GM23338 (cell line): ENCODE data around the gene PLD2. TPM values are rescaled to one million over a fixed set of nuclear protein-coding genes. Genes with fewer than 3 reads are reported as not detected.

Experiments used
- ATAC-seq: fragments of 200-7000 bp; cut with Tn5 transposase; 3 replicates; pipeline ENCODE4 v1.9.1; 2020
- DNase-seq: peaks from one replicate; pipeline ENCODE4 v3.0.0-alpha.2; 2015; ENCODE audit warnings: low spot score
- H2AFZ ChIP-seq: fragments of 200-600 bp; sonication (generic); 2 replicates; pipeline ENCODE4 v1.8.0; 2016; ENCODE audit warnings: antibody characterized with exemption, mild to moderate bottlenecking, moderate library complexity
- H3F3A ChIP-seq: fragments of 200-600 bp; sonication (generic); replicated peaks from 2 replicates; pipeline ENCODE4 v1.8.0; 2017; ENCODE audit warnings: antibody characterized with exemption, mixed run types, low read depth
- H3K27ac ChIP-seq: fragments of 200-600 bp; sonication (generic); 2 replicates; pipeline ENCODE4 v1.6.1; 2016; ENCODE audit warnings: low read depth
- H3K27me3 ChIP-seq: fragments of 200-600 bp; sonication (generic); 2 replicates; pipeline ENCODE4 v1.8.0; 2016; ENCODE audit warnings: mild to moderate bottlenecking, mixed run types, moderate library complexity; ENCODE audit not compliant: insufficient read depth
- H3K36me3 ChIP-seq: fragments of 200-600 bp; sonication (generic); 2 replicates; pipeline ENCODE4 v1.8.0; 2016; ENCODE audit warnings: mild to moderate bottlenecking; ENCODE audit not compliant: insufficient read depth
- H3K4me1 ChIP-seq: fragments of 200-600 bp; sonication (generic); 2 replicates; pipeline ENCODE4 v1.8.0; 2016; ENCODE audit warnings: mild to moderate bottlenecking, moderate library complexity; ENCODE audit not compliant: insufficient read depth
- H3K4me2 ChIP-seq: fragments of 200-600 bp; sonication (generic); 2 replicates; pipeline ENCODE4 v1.7.1; 2017; ENCODE audit warnings: mixed run types
- H3K4me3 ChIP-seq: fragments of 200-600 bp; sonication (generic); 2 replicates; pipeline ENCODE4 v1.6.1; 2016; ENCODE audit warnings: mixed run types
- H3K79me2 ChIP-seq: fragments of 200-600 bp; sonication (generic); replicated peaks from 2 replicates; pipeline ENCODE4 v1.8.0; 2017; ENCODE audit warnings: mild to moderate bottlenecking; ENCODE audit not compliant: insufficient read depth
- H3K9me2 ChIP-seq: fragments of 200-600 bp; sonication (generic); 2 replicates; pipeline ENCODE4 v1.8.0; 2017; ENCODE audit not compliant: insufficient read depth
- H4K20me1 ChIP-seq: fragments of 200-600 bp; sonication (generic); replicated peaks from 2 replicates; pipeline ENCODE4 v1.8.0; 2017; ENCODE audit warnings: mild to moderate bottlenecking; ENCODE audit not compliant: insufficient read depth
- H3K27ac Mint-ChIP-seq: 2 replicates; pipeline ENCODE4 v1.8.0; 2020; ENCODE audit warnings: inconsistent platforms, mild to moderate bottlenecking, moderate library complexity, mixed read lengths
- H3K27me3 Mint-ChIP-seq: 3 replicates; pipeline ENCODE4 v1.8.0; 2022; ENCODE audit warnings: low read depth, mild to moderate bottlenecking, moderate library complexity, mixed read lengths, inconsistent platforms; ENCODE audit not compliant: insufficient read depth, poor library complexity
- H3K36me3 Mint-ChIP-seq: 3 replicates; pipeline ENCODE4 v1.8.0; 2021; ENCODE audit warnings: low read depth, mild to moderate bottlenecking, inconsistent platforms, moderate library complexity, mixed read lengths
- H3K4me1 Mint-ChIP-seq: 3 replicates; pipeline ENCODE4 v1.8.0; 2020; ENCODE audit warnings: mild to moderate bottlenecking, inconsistent platforms, mixed read lengths
- H3K4me3 Mint-ChIP-seq: 3 replicates; pipeline ENCODE4 v1.8.0; 2021; ENCODE audit warnings: moderate library complexity, mild to moderate bottlenecking, inconsistent platforms, mixed read lengths
- H3K9me3 Mint-ChIP-seq: 3 replicates; pipeline ENCODE4 v1.8.0; 2020; ENCODE audit warnings: moderate library complexity, mild to moderate bottlenecking, inconsistent platforms, mixed read lengths
- EZH2 ChIP-seq: fragments of 200-600 bp; sonication (generic); IDR thresholded peaks from one replicate; pipeline ENCODE4 v1.8.0; 2017; ENCODE audit warnings: antibody characterized with exemption, mild to moderate bottlenecking, low read depth; ENCODE audit not compliant: unreplicated experiment
- JUNB ChIP-seq: IDR thresholded peaks from one replicate; pipeline ENCODE4 v1.6.1; 2016; ENCODE audit warnings: antibody characterized with exemption; ENCODE audit not compliant: unreplicated experiment
- NANOG ChIP-seq: IDR thresholded peaks from 2 replicates; pipeline ENCODE4 v1.6.1; 2016; ENCODE audit warnings: antibody characterized with exemption, borderline replicate concordance
- POLR2AphosphoS5 ChIP-seq: IDR thresholded peaks from 2 replicates; pipeline ENCODE4 v1.6.1; 2016; ENCODE audit warnings: antibody characterized with exemption, low read depth
- STAT1 ChIP-seq: IDR thresholded peaks from one replicate; pipeline ENCODE4 v1.6.1; 2016; ENCODE audit warnings: antibody characterized with exemption; ENCODE audit not compliant: unreplicated experiment
- ZNF114 ChIP-seq: fragments of 250-450 bp; sonication (Bioruptor Pico); IDR thresholded peaks from 2 replicates; pipeline ENCODE4 v1.5.0; 2020; ENCODE audit warnings: mild to moderate bottlenecking, moderate library complexity
- ZNF331 ChIP-seq: fragments of 250-450 bp; sonication (Bioruptor Pico); IDR thresholded peaks from 2 replicates; pipeline ENCODE4 v1.5.0; 2020; ENCODE audit warnings: low read depth, mild to moderate bottlenecking, moderate library complexity
- polyA plus RNA-seq: library from polyadenylated mRNA; unstranded; fragments of >200 nt; fragmentation: Nextera tagmentation; extraction: Ambion mirVana; gene quantifications from 2 replicates; pipeline ENCODE4 v1.2.1, GENCODE V29; 2016
- total RNA-seq: library from RNA; depleted of rRNA; stranded (reverse); fragments of >200 nt; shearing (Covaris generic); gene quantifications from 2 replicates; pipeline ENCODE4 v1.2.3, GENCODE V29; 2014
- TF ChIP-seq, protein P1 (sequence below), 2 experiments: fragments of 200-600 bp in 1 of 2; sonication (generic) in 1 of 2; conservative IDR thresholded peaks; 2 replicates each; pipeline versions ENCODE4 v1.5.1 to v1.6.1; 2016 to 2017; ENCODE audit warnings: antibody characterized with exemption in 2 of 2, low read depth in 2 of 2, mild to moderate bottlenecking in 2 of 2, moderate library complexity in 1 of 2
- TF ChIP-seq, protein P2 (sequence below): fragments of 250-450 bp; sonication (Bioruptor Pico); IDR thresholded peaks from 2 replicates; pipeline ENCODE4 v1.5.0; 2020; ENCODE audit warnings: mild to moderate bottlenecking, moderate library complexity

The PLD2 gene
- total and polyA plus RNA-seq, 2 experiments from 2014 or later: 20.2 to 55.9 TPM

DNA sequence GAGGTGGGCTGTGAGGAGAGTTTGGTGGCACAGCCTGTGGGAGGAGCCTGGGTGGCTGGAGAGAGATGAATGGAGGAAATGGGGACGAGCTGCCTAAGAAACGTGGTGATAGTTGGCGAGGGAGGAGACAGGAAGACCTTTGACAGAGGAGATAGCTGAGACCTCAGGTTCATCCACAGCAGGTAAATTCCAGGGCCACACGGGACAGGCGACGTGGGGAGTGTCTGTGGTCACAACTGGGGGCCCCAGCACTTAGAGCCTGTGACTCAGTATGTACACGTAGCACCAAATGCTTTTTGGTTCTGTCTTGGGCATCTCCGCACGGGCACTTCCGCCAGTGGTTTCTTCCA is 33.9 kb downstream of the PLD2 start:
- DNase-seq (no peak), ATAC-seq (no peak)
- no peak overlapping the region for H2AFZ ChIP-seq
- Mint-ChIP-seq H3K36me3 (no peaks in the 10 kb centered on the region; the same call in 2 of the 3 replicates), H3K27ac (no peak overlapping the region), H3K4me1 (peaks cover 27% of the 10 kb centered on the region), H3K9me3 (no peaks in the 10 kb centered on the region), H3K4me3 (no peak overlapping the region; the same call in 2 of the 3 replicates), H3K27me3 (peaks cover 2% of the 10 kb centered on the region)
- no peak overlapping the region for H3K4me2 ChIP-seq
- H3K4me3 ChIP-seq: no peak overlapping the region
- H4K20me1 ChIP-seq: peaks cover 19% of the 10 kb centered on the region
- no peaks in the 10 kb centered on the region for H3K36me3 ChIP-seq
- TF ChIP-seq JUNB (no peak), POLR2AphosphoS5 (no peak), NANOG (no peak), EZH2 (no peak), ZNF331 (no peak), STAT1 (no peak), ZNF114 (CRISPR knock-in tag) (no peak)
- TF ChIP-seq, protein P1, sequence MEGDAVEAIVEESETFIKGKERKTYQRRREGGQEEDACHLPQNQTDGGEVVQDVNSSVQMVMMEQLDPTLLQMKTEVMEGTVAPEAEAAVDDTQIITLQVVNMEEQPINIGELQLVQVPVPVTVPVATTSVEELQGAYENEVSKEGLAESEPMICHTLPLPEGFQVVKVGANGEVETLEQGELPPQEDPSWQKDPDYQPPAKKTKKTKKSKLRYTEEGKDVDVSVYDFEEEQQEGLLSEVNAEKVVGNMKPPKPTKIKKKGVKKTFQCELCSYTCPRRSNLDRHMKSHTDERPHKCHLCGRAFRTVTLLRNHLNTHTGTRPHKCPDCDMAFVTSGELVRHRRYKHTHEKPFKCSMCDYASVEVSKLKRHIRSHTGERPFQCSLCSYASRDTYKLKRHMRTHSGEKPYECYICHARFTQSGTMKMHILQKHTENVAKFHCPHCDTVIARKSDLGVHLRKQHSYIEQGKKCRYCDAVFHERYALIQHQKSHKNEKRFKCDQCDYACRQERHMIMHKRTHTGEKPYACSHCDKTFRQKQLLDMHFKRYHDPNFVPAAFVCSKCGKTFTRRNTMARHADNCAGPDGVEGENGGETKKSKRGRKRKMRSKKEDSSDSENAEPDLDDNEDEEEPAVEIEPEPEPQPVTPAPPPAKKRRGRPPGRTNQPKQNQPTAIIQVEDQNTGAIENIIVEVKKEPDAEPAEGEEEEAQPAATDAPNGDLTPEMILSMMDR (conservative IDR thresholded peaks at IDR 0.05; ENCODE audit: low read depth in 2 of 2): no peak
- TF ChIP-seq, protein P2, sequence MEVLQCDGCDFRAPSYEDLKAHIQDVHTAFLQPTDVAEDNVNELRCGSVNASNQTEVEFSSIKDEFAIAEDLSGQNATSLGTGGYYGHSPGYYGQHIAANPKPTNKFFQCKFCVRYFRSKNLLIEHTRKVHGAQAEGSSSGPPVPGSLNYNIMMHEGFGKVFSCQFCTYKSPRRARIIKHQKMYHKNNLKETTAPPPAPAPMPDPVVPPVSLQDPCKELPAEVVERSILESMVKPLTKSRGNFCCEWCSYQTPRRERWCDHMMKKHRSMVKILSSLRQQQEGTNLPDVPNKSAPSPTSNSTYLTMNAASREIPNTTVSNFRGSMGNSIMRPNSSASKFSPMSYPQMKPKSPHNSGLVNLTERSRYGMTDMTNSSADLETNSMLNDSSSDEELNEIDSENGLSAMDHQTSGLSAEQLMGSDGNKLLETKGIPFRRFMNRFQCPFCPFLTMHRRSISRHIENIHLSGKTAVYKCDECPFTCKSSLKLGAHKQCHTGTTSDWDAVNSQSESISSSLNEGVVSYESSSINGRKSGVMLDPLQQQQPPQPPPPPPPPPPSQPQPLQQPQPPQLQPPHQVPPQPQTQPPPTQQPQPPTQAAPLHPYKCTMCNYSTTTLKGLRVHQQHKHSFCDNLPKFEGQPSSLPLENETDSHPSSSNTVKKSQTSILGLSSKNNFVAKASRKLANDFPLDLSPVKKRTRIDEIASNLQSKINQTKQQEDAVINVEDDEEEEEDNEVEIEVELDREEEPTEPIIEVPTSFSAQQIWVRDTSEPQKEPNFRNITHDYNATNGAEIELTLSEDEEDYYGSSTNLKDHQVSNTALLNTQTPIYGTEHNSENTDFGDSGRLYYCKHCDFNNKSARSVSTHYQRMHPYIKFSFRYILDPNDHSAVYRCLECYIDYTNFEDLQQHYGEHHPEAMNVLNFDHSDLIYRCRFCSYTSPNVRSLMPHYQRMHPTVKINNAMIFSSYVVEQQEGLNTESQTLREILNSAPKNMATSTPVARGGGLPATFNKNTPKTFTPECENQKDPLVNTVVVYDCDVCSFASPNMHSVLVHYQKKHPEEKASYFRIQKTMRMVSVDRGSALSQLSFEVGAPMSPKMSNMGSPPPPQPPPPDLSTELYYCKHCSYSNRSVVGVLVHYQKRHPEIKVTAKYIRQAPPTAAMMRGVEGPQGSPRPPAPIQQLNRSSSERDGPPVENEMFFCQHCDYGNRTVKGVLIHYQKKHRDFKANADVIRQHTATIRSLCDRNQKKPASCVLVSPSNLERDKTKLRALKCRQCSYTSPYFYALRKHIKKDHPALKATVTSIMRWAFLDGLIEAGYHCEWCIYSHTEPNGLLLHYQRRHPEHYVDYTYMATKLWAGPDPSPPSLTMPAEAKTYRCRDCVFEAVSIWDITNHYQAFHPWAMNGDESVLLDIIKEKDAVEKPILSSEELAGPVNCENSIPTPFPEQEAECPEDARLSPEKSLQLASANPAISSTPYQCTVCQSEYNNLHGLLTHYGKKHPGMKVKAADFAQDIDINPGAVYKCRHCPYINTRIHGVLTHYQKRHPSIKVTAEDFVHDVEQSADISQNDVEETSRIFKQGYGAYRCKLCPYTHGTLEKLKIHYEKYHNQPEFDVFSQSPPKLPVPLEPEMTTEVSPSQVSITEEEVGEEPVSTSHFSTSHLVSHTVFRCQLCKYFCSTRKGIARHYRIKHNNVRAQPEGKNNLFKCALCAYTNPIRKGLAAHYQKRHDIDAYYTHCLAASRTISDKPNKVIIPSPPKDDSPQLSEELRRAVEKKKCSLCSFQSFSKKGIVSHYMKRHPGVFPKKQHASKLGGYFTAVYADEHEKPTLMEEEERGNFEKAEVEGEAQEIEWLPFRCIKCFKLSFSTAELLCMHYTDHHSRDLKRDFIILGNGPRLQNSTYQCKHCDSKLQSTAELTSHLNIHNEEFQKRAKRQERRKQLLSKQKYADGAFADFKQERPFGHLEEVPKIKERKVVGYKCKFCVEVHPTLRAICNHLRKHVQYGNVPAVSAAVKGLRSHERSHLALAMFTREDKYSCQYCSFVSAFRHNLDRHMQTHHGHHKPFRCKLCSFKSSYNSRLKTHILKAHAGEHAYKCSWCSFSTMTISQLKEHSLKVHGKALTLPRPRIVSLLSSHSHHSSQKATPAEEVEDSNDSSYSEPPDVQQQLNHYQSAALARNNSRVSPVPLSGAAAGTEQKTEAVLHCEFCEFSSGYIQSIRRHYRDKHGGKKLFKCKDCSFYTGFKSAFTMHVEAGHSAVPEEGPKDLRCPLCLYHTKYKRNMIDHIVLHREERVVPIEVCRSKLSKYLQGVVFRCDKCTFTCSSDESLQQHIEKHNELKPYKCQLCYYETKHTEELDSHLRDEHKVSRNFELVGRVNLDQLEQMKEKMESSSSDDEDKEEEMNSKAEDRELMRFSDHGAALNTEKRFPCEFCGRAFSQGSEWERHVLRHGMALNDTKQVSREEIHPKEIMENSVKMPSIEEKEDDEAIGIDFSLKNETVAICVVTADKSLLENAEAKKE (CRISPR knock-in tag): no peak
- no peaks in the 10 kb centered on the region for H3F3A ChIP-seq
- peaks cover 82% of the 10 kb centered on the region for H3K79me2 ChIP-seq
- H3K27me3 ChIP-seq: no peaks in the 10 kb centered on the region
- H3K4me1 ChIP-seq: 0 out of 2 replicates have a peak, but pooled peaks cover 4% of the 10 kb centered on the region
- H3K27ac ChIP-seq: no peak overlapping the region
- no peaks in the 10 kb centered on the region for H3K9me2 ChIP-seq
